Prostate gland (tissue), 2 donors: ENCODE results near the gene CNKSR1. TPM values are rescaled to one million over a fixed set of nuclear protein-coding genes. Genes with fewer than 3 reads are reported as not detected.

ENCODE experiments used
- DNase-seq: peaks from one replicate; pipeline ENCODE4 v3.0.0-alpha.2; 2019; ENCODE audit warnings: low spot score
- H3K27ac ChIP-seq, 2 donors: fragments of 200-600 bp; sonication (generic); 2 replicates each; pipeline ENCODE4 v1.5.1; 2017 to 2019
- H3K27me3 ChIP-seq: fragments of 200-600 bp; sonication (generic); replicated peaks from 2 replicates; pipeline ENCODE4 v1.5.1; 2019; ENCODE audit not compliant: insufficient read depth
- H3K36me3 ChIP-seq, 2 donors: fragments of 200-600 bp; sonication (generic); 1 replicate in 1 of 2; 2 replicates in 1 of 2; pipeline versions ENCODE4 v1.5.1 to v1.8.1; 2017 to 2019
- H3K4me1 ChIP-seq: fragments of 200-600 bp; sonication (generic); replicated peaks from 2 replicates; pipeline ENCODE4 v1.5.1; 2019
- H3K4me3 ChIP-seq, 2 donors: fragments of 200-600 bp; sonication (generic); 2 replicates each; pipeline ENCODE4 v1.5.1; 2017 to 2019
- H3K9me3 ChIP-seq: fragments of 200-600 bp; sonication (generic); 2 replicates; pipeline ENCODE4 v1.5.1; 2017
- CTCF ChIP-seq, 4 experiments: fragments of 200-600 bp in 2 of 4; fragments of 450-650 bp in 2 of 4; sonication (generic) in 2 of 4; IDR thresholded peaks; 1 replicate in 3 of 4; 2 replicates in 1 of 4; pipeline ENCODE4 v1.5.1; 2016 to 2019; ENCODE audit warnings: antibody characterized with exemption in 4 of 4, mild to moderate bottlenecking in 2 of 4, moderate library complexity in 2 of 4
- POLR2A ChIP-seq: fragments of 450-650 bp; IDR thresholded peaks from one replicate; pipeline ENCODE4 v1.6.1; 2016; ENCODE audit warnings: antibody characterized with exemption, mild to moderate bottlenecking
- POLR2AphosphoS5 ChIP-seq: sonication (generic); formaldehyde crosslinking; IDR thresholded peaks from one replicate; pipeline ENCODE4 v1.6.1; 2017; ENCODE audit warnings: antibody characterized with exemption
- WGBS: methylation state at CpG from one replicate; pipeline ENCODE4 v1.1.5; 2018; 5-methylcytosine and 5-hydroxymethylcytosine counted together
- intact Hi-C: fragments of 100-400 bp; cut with DNase I; formaldehyde crosslinking; loops from one replicate; pipeline ENCODE4 v1.14.2; 2022
- total RNA-seq, 2 donors: library from RNA; depleted of rRNA; stranded (reverse); fragments of >200 nt; gene quantifications; one replicate each; pipeline ENCODE4 v1.1.0, GENCODE V29; 2016

CNKSR1 gene
- total RNA-seq, 2 donors from 2014 or later = 24.8 to 32.4 TPM

- DNase-seq = no peak
- 80% methylated on average over 6 of the region's 6 CpGs for WGBS
- Histone ChIP-seq H3K27me3 (no peaks in the 10 kb centered on the region), H3K4me3 (no peak overlapping the region), H3K36me3 (no peaks in the 10 kb centered on the region), H3K4me1 (no peaks in the 10 kb centered on the region), H3K27ac (no peak overlapping the region), H3K9me3 (no peaks in the 10 kb centered on the region)
- TF ChIP-seq POLR2A (no peak), POLR2AphosphoS5 (no peak), CTCF (IDR thresholded peaks at IDR 0.05) (no peak)
- intact Hi-C loops = no loop called here
These were observed 36.1 kb downstream of the CNKSR1 start for GRCh38 chr1:26213335-26213905.

GRCh38 chr1:26215246-26215645, 38.0 kb downstream of the CNKSR1 start:
- Histone ChIP-seq H3K27me3 (no peaks in the 10 kb centered on the region), H3K9me3 (no peaks in the 10 kb centered on the region), H3K27ac (no peak overlapping the region), H3K4me3 (no peak overlapping the region), H3K4me1 (no peaks in the 10 kb centered on the region), H3K36me3 (no peaks in the 10 kb centered on the region)
- intact Hi-C loops = no loop called here
- WGBS = 41% methylated on average over 3 of the region's 3 CpGs
- TF ChIP-seq POLR2AphosphoS5 = no peak
- TF ChIP-seq CTCF (IDR thresholded peaks at IDR 0.05) = no peak
- no peak for TF ChIP-seq POLR2A
- no peak for DNase-seq

GRCh38 chr1:26218906-26219494, 41.7 kb downstream of the CNKSR1 start:
- no peak for TF ChIP-seq POLR2AphosphoS5
- no peak for TF ChIP-seq CTCF (IDR thresholded peaks at IDR 0.05)
- no peak for TF ChIP-seq POLR2A
- intact Hi-C loops = no loop called here
- no peaks in the 10 kb centered on the region for H3K9me3 ChIP-seq
- WGBS = 42% methylated on average over 10 of the region's 11 CpGs
- no peak overlapping the region for H3K27ac ChIP-seq
- H3K36me3 ChIP-seq = no peaks in the 10 kb centered on the region
- no peak for DNase-seq
- no peaks in the 10 kb centered on the region for H3K27me3 ChIP-seq
- no peaks in the 10 kb centered on the region for H3K4me1 ChIP-seq
- no peak overlapping the region for H3K4me3 ChIP-seq

- Histone ChIP-seq H3K9me3 (no peaks in the 10 kb centered on the region), H3K4me3 (no peak overlapping the region), H3K4me1 (no peaks in the 10 kb centered on the region), H3K36me3 (no peaks in the 10 kb centered on the region), H3K27ac (no peak overlapping the region), H3K27me3 (no peaks in the 10 kb centered on the region)
- intact Hi-C loops = no loop called here
- no peak for TF ChIP-seq POLR2AphosphoS5
- TF ChIP-seq POLR2A = no peak
- no peak for TF ChIP-seq CTCF (IDR thresholded peaks at IDR 0.05)
- WGBS = 62% methylated on average over 27 of the region's 27 CpGs
- DNase-seq = no peak
These were observed 43.1 kb downstream of the CNKSR1 start for GRCh38 chr1:26220199-26220912.

- Histone ChIP-seq H3K27ac (no peak overlapping the region), H3K36me3 (no peaks in the 10 kb centered on the region), H3K27me3 (no peaks in the 10 kb centered on the region), H3K4me3 (no peak overlapping the region), H3K4me1 (no peaks in the 10 kb centered on the region), H3K9me3 (no peaks in the 10 kb centered on the region)
- intact Hi-C loops = no loop called here
- WGBS = 91% methylated on average over 2 of the region's 2 CpGs
- no peak for DNase-seq
- no peak for TF ChIP-seq CTCF (IDR thresholded peaks at IDR 0.05)
- no peak for TF ChIP-seq POLR2AphosphoS5
- no peak for TF ChIP-seq POLR2A
These were observed 43.8 kb downstream of the CNKSR1 start for GRCh38 chr1:26221094-26221493.
